Brain microvascular endothelial cell (primary cell): ENCODE measurements around the gene ACAD10.
"Not testable (repeated sequence)": the region's sequence is repeated elsewhere in the genome, so short reads cannot be mapped to it uniquely, and the experiment has no call there.

Source experiments
- DNase-seq: peaks from one replicate; pipeline ENCODE4 v3.0.0-alpha.2; 2020
- H3K27ac ChIP-seq: fragments of 250-450 bp; sonication (Bioruptor Pico); 2 replicates; pipeline ENCODE4 v1.5.1; 2020; ENCODE audit warnings: mild to moderate bottlenecking, moderate library complexity
- H3K27me3 ChIP-seq: fragments of 250-450 bp; sonication (Bioruptor Pico); replicated peaks from 2 replicates; pipeline ENCODE4 v1.5.1; 2020; ENCODE audit warnings: mild to moderate bottlenecking
- H3K36me3 ChIP-seq: fragments of 250-450 bp; sonication (Bioruptor Pico); replicated peaks from 2 replicates; pipeline ENCODE4 v1.5.1; 2020; ENCODE audit warnings: mild to moderate bottlenecking
- H3K4me3 ChIP-seq: 2 replicates; pipeline ENCODE4 v1.5.1; 2011; ENCODE audit warnings: low read depth, mild to moderate bottlenecking, control low read depth, low read length, moderate library complexity
- in situ Hi-C: cut with HindIII; loops from 2 replicates; pipeline ENCODE4 v1.10.0; 2017; ENCODE audit warnings: low sequenced_read_pairs, low pct_ligation_motif_present
- TF ChIP-seq, protein P1 (sequence below): IDR thresholded peaks from 2 replicates; pipeline ENCODE4 v1.5.1; 2011; ENCODE audit warnings: low read depth, mild to moderate bottlenecking, moderate library complexity, low read length, control low read depth, inconsistent platforms; ENCODE audit errors: missing control alignments

The ACAD10 gene

DNA sequence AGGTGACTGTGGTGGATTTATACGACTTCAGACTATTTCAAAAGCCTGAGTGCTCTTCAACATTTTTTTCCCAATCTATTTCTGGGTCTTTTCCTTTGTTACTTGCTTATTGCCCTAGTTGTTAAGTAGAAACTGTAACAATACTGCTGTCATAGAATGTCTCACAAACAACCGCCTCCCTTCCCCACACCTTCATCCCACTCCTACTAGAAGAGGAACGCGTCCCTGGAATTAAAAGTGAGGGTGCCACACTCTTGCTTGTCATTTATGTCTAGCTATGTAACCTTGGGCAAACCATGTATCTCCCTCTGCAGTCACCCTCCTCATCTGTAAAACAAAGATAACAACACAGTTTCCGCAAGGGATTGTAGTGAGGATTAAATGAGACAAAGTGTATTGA, 8.7 kb upstream of the ACAD10 start:
- Histone ChIP-seq H3K4me3 (no peak overlapping the region), H3K36me3 (peaks cover 47% of the 10 kb centered on the region), H3K27ac (no peak overlapping the region), H3K27me3 (no peaks in the 10 kb centered on the region)
- in situ Hi-C loops, result no loop called here
- no peak for DNase-seq
- TF ChIP-seq, protein P1, sequence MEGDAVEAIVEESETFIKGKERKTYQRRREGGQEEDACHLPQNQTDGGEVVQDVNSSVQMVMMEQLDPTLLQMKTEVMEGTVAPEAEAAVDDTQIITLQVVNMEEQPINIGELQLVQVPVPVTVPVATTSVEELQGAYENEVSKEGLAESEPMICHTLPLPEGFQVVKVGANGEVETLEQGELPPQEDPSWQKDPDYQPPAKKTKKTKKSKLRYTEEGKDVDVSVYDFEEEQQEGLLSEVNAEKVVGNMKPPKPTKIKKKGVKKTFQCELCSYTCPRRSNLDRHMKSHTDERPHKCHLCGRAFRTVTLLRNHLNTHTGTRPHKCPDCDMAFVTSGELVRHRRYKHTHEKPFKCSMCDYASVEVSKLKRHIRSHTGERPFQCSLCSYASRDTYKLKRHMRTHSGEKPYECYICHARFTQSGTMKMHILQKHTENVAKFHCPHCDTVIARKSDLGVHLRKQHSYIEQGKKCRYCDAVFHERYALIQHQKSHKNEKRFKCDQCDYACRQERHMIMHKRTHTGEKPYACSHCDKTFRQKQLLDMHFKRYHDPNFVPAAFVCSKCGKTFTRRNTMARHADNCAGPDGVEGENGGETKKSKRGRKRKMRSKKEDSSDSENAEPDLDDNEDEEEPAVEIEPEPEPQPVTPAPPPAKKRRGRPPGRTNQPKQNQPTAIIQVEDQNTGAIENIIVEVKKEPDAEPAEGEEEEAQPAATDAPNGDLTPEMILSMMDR, result no peak

DNA sequence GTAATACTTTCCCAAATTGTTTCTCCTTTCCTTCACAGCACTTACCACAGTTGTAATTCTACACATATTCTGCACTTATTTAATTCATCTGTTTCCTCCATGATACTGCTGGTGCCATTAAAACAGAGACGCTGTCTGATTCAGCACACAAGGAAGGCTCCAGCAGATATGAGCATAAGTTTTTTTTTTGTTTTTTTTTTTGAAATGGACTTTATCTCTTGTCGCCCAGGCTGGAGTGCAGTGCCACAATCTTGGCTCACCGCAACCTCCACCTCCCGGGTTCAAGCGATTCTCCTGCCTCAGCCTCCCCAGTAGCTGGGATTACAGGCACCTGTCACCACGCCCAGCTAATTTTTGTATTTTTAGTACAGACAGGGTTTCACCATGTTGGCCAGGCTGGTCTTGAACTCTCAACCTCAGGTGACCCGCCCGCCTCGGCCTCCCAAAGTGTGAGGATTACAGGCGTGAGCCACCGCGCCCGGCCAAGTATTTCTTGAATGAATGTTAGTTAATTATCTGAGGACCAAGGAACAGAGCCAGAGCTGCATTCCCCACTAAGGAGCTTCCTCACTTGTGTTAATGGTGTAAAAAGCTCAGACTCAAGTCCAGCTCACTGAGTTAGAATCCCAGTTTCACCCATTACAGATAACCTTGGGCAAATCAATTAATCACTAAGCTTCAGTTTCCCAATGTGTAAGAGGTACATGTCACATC, 1.2 kb upstream of the ACAD10 start:
- in situ Hi-C loops, H3K27me3 ChIP-seq, DNase-seq: not testable (repeated sequence)
- H3K4me3 ChIP-seq, result peak overlapping the region; percentile 77
- peaks cover 17% of the 10 kb centered on the region for H3K36me3 ChIP-seq
- peak overlapping the region; percentile 89 for H3K27ac ChIP-seq

DNA sequence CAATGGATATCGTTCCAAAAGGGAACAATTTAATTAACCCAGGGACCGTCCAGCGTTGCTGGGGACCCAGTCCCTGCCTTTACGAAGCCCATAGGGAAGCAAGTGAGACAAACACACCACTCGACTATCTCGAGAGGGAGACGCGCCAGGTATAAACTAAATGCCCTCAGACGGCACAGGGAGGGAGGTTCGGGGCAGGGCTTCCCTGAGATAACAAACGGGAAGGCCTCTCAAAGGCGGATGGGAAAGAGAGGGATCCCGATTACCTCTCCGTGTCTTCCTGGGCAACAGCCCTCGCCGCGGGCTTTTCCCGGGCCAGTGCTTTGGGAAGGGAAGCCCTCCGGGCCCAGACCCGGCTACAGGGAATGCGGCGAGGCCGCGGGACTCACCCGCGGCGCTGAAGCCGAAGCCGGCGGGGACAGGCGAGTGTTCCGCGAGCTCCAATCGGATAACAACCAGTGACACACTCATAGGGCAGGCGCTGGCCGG, 487 bp upstream of the ACAD10 start:
- TF ChIP-seq, protein P1, result no peak
- peak overlapping the region; percentile 77 for H3K4me3 ChIP-seq
- H3K27ac ChIP-seq, result peak overlapping the region; percentile 89
- peaks cover 13% of the 10 kb centered on the region for H3K36me3 ChIP-seq
- DNase-seq, result no peak
- in situ Hi-C loops, result no loop called here
- H3K27me3 ChIP-seq, result no peaks in the 10 kb centered on the region

DNA sequence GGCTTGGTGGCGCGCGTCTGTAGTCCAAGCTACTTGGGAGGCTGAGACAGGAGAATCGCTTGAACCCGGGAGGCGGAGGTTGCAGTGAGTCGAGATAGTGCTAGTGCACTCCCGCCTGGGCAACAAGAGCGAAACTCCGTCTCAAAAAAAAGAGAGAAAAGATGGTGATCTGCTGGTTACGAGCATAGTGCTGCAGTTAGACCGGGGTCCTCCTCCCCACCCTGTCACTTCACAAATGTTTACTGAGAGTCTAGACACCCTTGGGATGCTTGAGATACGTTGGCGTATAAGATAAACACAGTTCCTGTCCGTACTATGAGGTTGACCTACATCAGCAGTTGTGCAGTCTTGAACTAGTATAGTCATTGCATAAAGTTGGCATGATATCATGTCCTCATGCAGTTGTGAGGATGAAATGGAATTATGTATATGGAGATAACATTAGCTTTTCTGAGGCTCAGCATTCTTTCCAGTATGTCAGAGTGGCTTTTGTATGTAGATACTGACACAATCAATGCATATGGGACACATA, 787 bp downstream of the ACAD10 start:
- DNase-seq, result peak; percentile 12
- in situ Hi-C loops, result no loop called here
- TF ChIP-seq, protein P1, result no peak
- Histone ChIP-seq H3K27me3 (no peaks in the 10 kb centered on the region), H3K4me3 (peak overlapping the region; percentile 77), H3K27ac (peak overlapping the region; percentile 89), H3K36me3 (peaks cover 11% of the 10 kb centered on the region)

DNA sequence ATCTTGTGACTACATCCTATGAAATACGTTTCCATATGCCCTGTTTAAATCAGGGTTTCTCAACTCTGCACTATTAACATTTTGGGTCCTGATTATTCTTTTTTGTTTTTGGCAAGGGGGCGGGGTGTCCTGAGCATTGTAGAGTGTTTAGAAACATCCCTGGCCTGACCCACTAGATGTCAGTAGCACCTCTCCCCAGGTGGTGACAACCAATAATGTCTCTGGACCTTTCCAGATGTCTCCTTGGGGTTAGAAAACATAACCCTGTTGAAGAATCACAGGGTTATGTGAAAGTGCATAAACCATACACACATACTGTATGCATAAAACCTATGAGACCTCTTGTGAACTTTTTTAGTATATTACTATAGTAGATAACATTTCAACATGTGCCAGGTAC, 1.4 kb downstream of the ACAD10 start:
- TF ChIP-seq, protein P1, result peak; percentile 24
- Histone ChIP-seq H3K36me3 (peaks cover 5% of the 10 kb centered on the region), H3K4me3 (no peak overlapping the region), H3K27ac (no peak overlapping the region), H3K27me3 (no peaks in the 10 kb centered on the region)
- in situ Hi-C loops, result no loop called here
- no peak for DNase-seq

DNA sequence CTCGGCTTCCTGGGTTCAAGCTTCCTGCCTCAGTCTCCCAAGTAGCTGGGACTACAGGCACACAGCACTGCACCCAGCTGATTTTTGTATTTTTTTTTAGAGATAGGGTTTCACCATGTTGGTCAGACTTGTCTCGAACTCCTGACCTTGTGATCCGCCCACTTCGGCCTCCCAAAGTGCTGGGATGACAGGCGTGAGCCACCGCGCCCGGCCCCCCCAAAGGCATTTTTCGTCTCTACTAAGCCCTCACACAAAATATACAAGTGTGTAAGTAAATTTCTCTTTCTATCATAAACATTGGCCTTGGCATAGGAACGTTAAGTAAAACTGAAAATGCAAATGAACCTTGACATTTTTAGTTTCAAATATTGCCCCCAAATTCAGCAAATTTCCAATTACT, 2.1 kb downstream of the ACAD10 start:
- H3K36me3 ChIP-seq, result peaks cover under 1% of the 10 kb centered on the region
- no peaks in the 10 kb centered on the region for H3K27me3 ChIP-seq
- H3K27ac ChIP-seq, result no peak overlapping the region
- H3K4me3 ChIP-seq, result no peak overlapping the region
- in situ Hi-C loops, result no loop called here
- TF ChIP-seq, protein P1, result no peak
- no peak for DNase-seq
